NOMO-1 (cell line): ENCODE data around the gene CLIC6.

Experiments used
- DNase-seq, 2 experiments: peaks; one replicate each; lab custom pipeline; 2025; ENCODE audit not compliant: unreplicated experiment in 2 of 2; lab: John Stamatoyannopoulos, UW

CLIC6 gene

DNA sequence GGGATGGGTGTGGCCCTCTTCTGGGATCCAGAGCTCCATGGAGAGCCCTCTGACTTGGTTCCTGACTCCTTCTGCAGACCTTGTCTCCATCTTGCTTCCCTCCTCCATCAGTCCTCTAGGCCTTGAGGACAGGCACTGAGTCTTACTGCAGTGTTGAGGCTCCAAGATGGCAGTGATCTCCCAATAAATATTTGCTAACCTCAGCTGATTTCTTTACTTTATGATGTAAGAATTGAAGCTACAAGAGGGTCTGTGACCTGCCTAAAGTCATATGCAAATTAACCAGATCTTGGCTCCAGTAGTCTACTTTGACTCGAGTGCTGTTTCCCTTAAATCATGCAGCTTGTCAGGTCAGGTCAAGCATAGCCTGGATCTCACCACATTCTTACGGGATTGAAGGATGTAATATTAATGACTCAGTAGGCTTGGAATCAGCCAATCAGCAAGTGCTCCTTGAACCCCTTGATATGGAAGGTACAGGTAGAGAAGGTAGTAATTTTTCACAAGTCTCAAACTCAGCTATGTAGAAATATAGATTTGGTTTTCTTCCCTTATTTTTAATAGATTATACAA is 93.0 kb downstream of the CLIC6 start:
- DNase-seq: no peak

DNA sequence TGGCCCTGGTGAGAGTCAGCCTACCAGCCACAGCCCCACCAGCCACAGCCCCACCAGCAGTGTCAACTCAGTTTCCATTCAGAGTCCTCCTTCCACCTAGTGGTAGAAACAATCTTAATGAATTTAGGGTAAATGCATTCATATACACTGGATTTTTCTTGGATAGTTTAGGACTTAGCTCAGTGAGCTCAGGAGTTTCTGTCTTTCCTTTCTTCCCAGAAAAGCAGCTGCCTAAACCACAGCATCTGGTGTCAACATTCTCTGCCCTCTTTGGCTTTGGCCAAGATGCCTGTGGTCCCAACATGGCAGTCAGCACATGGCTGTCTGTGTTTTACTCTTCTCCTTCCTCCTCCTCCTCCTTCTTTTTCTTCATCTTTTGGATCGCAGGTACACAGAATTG is 94.0 kb downstream of the CLIC6 start:
- no peak for DNase-seq

DNA sequence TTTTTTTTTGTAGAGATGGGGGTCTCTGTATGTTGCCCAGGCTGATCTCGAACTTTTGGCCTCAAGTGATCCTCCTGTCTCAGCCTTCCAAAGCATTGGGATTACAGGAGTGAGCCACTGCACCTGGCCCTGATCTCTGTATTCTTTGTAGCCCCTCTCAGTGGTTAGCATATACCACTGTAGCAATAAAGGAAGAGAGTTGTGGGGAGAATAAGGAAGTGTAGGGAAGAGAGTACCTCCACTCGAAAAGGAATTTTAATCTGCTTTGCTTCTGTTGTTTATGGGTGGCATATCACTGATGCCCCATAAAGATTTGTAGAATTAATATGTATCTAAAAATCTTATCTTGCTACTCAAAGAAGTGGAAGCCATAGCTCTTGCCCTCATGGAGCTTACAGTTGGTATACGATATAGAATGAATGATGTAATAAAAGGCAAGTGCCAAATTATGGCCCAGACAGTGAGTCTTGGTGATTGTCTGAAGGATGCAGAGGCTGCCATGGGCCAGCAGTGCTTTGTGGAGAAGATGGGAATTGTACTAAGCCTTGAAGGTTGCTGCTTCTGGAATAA is 96.0 kb downstream of the CLIC6 start:
- no peak for DNase-seq

DNA sequence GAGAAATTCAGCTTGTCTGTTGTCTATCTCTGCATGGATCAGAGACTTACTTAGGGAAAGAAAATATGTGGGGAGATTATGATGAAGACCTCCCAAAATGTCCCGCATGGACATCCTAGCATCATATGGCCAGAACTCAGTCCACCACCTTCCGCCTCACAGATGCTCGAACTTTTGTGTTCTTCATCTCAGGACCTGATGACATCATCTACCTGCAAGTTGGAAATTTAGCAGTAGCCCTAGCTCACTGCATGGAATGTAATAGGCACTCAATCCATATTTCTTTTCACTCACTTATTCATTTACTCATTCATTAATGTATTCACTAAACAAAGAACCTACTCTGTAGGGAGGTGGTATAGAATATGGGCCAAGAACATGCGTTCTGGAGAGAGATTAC is 96.8 kb downstream of the CLIC6 start:
- no peak for DNase-seq

DNA sequence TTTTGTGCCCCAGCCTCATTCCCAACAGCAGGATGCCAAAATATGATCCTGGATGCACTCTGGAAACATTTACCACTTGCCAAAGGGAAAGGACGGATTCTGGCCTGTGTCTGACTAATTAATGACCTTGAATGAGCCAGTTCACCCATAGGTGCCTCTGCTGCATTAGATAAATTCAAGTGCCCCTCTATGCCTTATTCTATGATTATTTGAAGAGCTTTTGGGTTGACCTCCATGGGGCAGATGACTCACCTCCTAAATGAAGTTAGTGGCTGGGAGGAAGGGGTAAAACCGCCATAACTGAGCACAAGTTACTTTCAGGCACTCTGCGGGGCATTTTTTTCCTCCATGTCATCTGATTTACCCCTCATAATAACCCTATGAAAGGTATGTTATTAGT is 98.1 kb downstream of the CLIC6 start:
- no peak for DNase-seq
